ENCODE results near the gene PON3.
"Not testable (repeated sequence)": the region's sequence is repeated elsewhere in the genome, so short reads cannot be mapped to it uniquely, and the experiment has no call there.

Gene PON3

GRCh38 chr7:95411666-95412065 is 15.5 kb upstream of the PON3 start:
- FAIRE-seq: no peak

DNA sequence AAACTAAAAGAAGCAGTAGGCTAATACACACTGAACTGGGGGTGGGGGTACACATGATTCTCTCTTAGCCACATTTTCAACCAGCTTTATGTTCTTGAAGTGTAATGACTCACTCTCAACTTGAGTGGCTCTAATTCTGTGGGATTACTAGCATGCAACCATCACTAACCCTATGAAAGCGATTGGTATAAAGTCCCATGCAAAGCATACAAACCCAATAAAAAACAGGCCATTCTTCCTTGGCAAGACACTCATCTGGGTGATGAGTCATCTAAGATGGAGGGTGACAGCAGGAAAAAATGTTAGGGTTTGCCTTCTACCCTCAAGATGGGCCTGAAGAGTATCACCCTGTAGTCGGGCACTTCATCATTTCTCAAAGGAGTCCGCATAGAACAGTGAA is 14.9 kb upstream of the PON3 start:
- no peak for FAIRE-seq

- FAIRE-seq: no peak
These were observed 11.6 kb upstream of the PON3 start for GRCh38 chr7:95407751-95408150.

GRCh38 chr7:95405800-95406199 is 9.6 kb upstream of the PON3 start:
- no peak for FAIRE-seq

- no peak for FAIRE-seq
These were observed 9.0 kb upstream of the PON3 start for GRCh38 chr7:95405208-95405607.

GRCh38 chr7:95404316-95404865 is 8.2 kb upstream of the PON3 start:
- no peak for FAIRE-seq

DNA sequence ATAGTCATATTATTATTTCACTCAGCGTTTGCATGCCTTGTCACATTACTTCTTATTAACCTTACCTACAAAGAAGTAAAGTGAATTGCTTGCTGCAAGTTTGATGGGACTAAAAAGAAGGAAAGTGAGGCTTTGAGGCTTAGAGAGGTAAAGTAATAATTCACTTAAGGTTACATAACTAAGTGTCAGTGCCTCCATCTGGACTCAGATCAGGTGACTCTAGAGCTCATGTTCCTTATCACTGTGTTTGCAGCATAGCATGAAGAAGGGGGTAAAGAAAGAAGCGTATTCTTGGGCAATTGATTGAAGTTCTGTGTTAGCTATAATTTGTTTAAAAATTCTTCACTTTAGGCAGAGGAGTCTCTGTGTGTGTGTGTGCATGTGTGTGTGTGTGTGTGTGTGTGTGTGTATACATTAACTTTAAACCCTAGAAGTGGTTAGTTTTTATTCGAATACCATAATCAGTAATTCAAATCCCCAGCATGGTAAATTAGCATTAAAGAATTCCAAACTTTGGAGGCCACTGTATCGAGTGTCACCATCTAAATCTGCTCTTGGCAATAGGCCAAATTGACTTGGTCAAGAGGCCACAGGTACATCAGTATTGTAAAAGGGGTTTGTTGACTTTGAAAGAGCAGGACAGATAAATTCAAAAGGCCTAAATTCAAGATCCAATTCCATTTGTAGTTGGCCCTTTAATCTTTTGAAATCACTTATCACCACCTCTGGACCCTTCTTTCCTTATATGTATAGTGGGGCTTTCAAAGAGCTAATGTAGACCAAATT is 2.2 kb upstream of the PON3 start:
- FAIRE-seq: no peak

- FAIRE-seq: no peak
These were observed 1.2 kb upstream of the PON3 start for GRCh38 chr7:95397381-95397780.

- FAIRE-seq: no peak
These were observed 430 bp downstream of the PON3 start for GRCh38 chr7:95395755-95396135.

DNA sequence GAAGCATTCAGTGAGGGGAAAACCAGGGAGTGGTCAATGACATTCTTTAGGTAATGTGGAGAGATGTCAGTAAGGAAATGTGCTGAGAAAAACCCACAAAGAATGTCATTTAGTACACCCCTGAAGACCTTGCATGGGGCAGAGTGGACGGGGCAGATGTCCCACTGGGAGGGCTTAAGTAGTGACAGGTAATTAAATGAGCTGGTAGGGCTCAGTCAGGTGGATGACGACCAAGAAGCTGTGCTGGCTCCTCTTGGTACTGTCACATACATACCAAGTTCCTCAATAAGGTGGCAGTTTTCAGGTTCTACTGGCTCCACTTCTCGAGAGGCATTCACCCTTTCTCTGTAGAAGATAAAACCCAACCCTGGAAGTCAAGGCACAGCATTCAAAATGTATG is 1.8 kb downstream of the PON3 start:
- FAIRE-seq: no peak

- FAIRE-seq: no peak
These were observed 4.4 kb downstream of the PON3 start for GRCh38 chr7:95391761-95392160.

DNA sequence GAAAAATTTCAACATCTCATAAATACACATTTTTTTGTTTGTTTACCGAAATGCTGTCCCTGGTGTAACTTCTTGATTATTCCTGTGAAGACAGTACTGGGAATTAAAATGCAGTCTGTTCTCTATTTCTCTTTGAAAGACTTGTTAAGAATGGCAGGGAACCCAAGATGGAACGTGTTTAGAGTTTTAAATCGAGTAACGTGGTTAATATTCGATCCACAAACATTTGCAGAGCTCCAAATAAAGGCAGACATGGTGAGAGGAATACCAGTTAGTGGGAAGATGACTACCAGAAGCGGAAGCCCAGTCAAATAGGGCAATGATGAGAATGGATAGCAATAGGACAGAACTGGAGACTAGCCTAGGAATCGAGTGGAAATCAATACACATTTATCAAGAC is 6.7 kb downstream of the PON3 start:
- FAIRE-seq: no peak

GRCh38 chr7:95379457-95379856 is 16.7 kb downstream of the PON3 start:
- not testable (repeated sequence) for FAIRE-seq

DNA sequence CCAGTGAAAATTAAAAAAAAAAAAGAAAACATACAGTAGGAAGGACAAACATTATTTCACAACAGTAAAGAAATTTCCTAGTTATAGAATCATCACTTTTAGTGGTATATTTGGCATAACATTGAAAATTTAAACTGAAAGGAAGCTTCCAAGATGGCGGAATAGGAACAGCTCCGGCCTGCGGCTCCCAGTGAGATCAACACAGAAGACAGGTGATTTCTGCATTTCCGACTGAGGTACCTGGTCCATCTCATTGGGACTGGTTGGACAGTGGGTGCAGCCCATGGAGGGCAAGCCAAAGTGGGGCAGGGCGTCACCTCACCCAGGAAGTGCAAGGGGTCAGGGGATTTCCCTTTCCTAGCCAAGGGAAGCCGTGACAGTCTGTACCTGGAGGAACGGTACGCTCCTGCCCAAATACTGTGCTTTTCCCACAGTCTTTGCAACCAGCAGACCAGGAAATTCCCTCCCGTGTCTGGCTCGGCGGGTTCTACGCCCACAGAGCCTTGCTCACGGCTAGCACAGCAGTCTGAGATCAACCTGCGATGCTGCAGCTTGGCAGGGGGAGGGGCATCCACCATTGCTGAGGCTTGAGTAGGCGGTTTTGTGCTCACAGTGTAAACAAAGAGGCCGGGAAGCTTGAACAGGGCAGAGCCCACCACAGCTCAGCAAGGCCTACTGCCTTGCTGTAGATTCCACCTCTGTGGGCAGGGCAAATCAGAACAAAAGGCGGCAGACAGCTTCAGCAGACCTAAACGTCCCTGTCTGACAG is 19.4 kb downstream of the PON3 start:
- no peak for FAIRE-seq

DNA sequence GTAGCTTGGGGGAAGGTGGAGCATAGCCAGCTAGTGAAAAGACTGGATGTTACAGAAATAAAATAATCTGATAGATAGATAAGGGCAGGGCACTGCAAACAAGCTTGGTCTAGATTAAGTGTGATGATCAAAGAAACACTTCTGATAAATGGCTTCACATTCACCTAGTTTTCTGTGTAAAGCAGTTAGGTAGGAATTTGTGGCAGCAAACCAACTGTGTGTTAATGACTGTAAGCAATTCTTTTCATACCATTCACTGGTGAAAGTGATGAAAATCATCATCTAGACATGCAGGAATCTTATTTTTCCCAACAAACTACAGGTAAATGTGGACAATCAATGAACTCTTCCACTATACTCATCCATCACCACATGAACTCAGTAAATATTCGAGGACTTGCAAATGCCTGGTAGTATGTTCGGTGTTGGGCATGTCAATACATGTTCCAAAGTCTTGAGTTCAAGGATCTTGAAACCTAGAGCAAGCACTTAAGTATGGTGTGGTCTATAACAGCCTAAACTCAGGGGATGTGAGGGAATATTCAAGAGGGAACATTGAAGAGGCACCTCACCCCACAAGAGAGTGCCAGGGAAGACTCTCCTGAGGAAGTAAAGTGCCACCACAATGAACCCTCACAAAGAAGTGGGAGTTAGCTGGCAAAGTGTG is 20.5 kb downstream of the PON3 start:
- no peak for FAIRE-seq

DNA sequence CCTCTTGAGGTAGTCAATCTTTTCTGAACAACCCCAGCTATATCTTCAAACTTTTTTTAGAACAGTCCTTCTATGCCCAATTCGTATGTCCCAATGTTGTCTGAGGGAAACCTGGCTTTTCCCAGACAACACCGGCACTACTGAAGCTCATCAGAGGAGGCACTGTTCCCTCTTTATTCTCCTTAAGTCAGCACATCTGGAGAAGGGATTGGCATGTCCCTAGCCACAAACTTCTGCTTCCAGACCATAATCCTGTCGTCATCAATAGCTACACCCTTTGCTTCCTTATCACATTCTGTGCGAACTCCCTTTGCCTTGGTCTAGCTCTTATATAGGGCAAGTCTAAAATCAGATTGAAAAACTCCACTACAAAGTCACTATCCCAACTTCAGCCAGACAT is 22.9 kb downstream of the PON3 start:
- FAIRE-seq: no peak

- FAIRE-seq: no peak
These were observed 27.9 kb downstream of the PON3 start for GRCh38 chr7:95368235-95368634.

DNA sequence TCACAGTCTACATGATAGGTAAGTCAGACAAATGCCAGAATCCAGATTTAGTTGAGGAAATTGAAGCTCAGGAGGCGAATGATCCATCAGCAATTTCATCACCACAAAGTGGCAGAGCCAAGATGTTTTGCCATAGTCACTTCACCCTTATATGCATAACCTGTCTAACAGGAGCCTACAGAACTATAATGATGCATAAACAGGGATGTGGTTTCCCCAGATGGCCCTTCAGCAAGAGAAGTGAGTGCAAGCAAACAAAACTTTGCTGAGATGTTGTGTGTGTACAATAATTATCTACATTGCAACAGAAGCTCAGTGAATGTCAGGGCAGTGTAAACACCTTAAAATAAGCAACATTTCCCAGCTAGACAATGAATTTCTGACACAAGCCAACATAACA is 28.6 kb downstream of the PON3 start:
- FAIRE-seq: no peak

GRCh38 chr7:95365151-95365550 is 31.0 kb downstream of the PON3 start:
- no peak for FAIRE-seq

- FAIRE-seq: no peak
These were observed 38.6 kb downstream of the PON3 start for GRCh38 chr7:95357623-95358022.

DNA sequence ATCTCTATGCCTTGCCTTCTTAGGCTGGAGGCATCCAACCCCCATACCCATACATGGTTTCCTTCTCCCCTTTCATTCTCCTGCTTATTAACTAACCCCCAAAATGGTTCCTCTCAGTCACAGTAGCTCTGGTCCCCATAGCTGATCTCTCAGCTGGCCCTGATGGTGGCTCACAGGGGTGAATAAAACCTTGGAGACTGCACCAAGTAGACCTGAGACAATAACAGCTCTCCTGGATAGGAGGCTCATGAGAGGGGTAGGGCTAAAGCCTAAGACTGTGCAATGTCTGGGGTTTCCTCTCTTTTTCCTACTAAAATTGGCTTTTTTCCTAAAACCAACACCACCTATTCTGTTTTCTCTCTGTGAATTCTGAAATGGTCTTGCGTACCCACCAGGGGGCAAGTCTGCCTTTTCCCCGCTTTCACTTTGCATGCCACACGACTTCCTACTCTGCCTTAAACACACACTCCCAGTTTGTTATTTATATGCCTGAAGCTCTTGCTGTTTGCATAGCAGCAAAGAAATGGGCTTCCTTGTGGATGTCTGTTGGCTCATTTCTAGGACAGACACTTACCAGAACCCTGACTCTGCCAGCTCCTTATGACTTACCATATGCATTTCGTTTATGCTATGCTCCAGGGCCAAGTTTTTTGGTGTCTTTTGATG is 53.4 kb downstream of the PON3 start:
- FAIRE-seq: no peak

- FAIRE-seq: no peak
These were observed 54.1 kb downstream of the PON3 start for GRCh38 chr7:95342029-95342428.

- no peak for FAIRE-seq
These were observed 55.7 kb downstream of the PON3 start for GRCh38 chr7:95340491-95340890.
